ENCODE results near the gene HIBADH.

- TF ChIP-seq GATA2 (IDR thresholded peaks at IDR 0.05; ENCODE audit: low read depth, low read length) (no peak), GATA3 (IDR thresholded peaks at IDR 0.05; ENCODE audit: low read depth, low read length) (no peak)
Observed at GRCh38 chr7:27535795-27536194, 126.9 kb downstream of the HIBADH start.
